K562 (cell line): Measurements from ENCODE around the gene PSEN1. TPM values are rescaled to one million over a fixed set of nuclear protein-coding genes. Genes with fewer than 3 reads are reported as not detected.
A peak's percentile ranks its signal among the peaks of the same experiment; 100 is the strongest.

Source experiments
- ATAC-seq: fragments of 200-7000 bp; cut with Tn5 transposase; 3 replicates; pipeline ENCODE4 v1.9.1; 2020; ENCODE audit warnings: moderate library complexity
- BruUV-seq: library from RNA; stranded (reverse); fragments of 400-500 nt; replicated peaks from 2 replicates; lab custom pipeline; 2021; lab: Mats Ljungman, UMichigan
- CTCF ChIA-PET: fragments of 300-600 bp; formaldehyde crosslinking; extraction: SDS; loops from one replicate; lab custom pipeline; 2021; ENCODE audit warnings: low intra/inter-chr PET ratio; lab: Yijun Ruan, JAX
- POLR2A ChIA-PET: fragments of 300-600, 350-650 bp; sonication (Branson Sonifier 250); formaldehyde crosslinking; extraction: SDS; loops from one replicate; lab custom pipeline; 2021; ENCODE audit warnings: antibody characterized with exemption, inconsistent platforms; lab: Yijun Ruan, JAX
- DNase-seq, 4 experiments: peaks; one replicate each; pipeline versions ENCODE4 v3.0.0 to v3.0.0-alpha.2; 2011 to 2018; ENCODE audit warnings: low spot score in 3 of 4, mixed read lengths in 3 of 4; ENCODE audit errors: extremely low read depth in 1 of 4
- FAIRE-seq: peaks from 2 replicates; lab custom pipeline; 2011; peaks lifted over from hg19 to GRCh38; lab: Jason Lieb, UNC
- H2AFZ ChIP-seq: 2 replicates; pipeline ENCODE4 v1.6.0; 2011; ENCODE audit warnings: low read depth, low read length, control low read depth, inconsistent platforms
- H3K27ac ChIP-seq: fragments of 200-600 bp; 3 replicates; pipeline ENCODE4 v1.8.0; 2011; ENCODE audit warnings: low read depth, mild to moderate bottlenecking, control low read depth, inconsistent platforms, low read length, moderate library complexity, mixed read lengths; ENCODE audit errors: extremely low read depth
- H3K27me3 ChIP-seq, 2 experiments: fragments of 300-600 bp in 1 of 2; 2 replicates in 1 of 2; 3 replicates in 1 of 2; pipeline versions ENCODE4 v1.6.0 to v1.8.0; 2011; ENCODE audit warnings: inconsistent platforms in 2 of 2, low read length in 2 of 2, mild to moderate bottlenecking in 1 of 2, mixed read lengths in 1 of 2, moderate library complexity in 1 of 2; ENCODE audit not compliant: control insufficient read depth in 2 of 2, insufficient read depth in 2 of 2
- H3K36me3 ChIP-seq: fragments of 300-600 bp; 3 replicates; pipeline ENCODE4 v1.8.0; 2011; ENCODE audit warnings: mild to moderate bottlenecking, low read length, inconsistent platforms; ENCODE audit not compliant: control insufficient read depth, insufficient read depth
- H3K4me1 ChIP-seq, 2 experiments: fragments of 200-600 bp in 1 of 2; replicated peaks in 1 of 2; 2 replicates in 1 of 2; 3 replicates in 1 of 2; pipeline versions ENCODE4 v1.5.1 to v1.8.0; 2011; ENCODE audit warnings: inconsistent platforms in 2 of 2, low read length in 2 of 2, mild to moderate bottlenecking in 1 of 2, mixed read lengths in 1 of 2, moderate library complexity in 1 of 2; ENCODE audit not compliant: control insufficient read depth in 2 of 2, insufficient read depth in 2 of 2
- H3K4me2 ChIP-seq: 2 replicates; pipeline ENCODE4 v1.6.1; 2011; ENCODE audit warnings: low read length, control low read depth, inconsistent platforms, mixed read lengths; ENCODE audit not compliant: insufficient read depth
- H3K4me3 ChIP-seq: fragments of 200-600 bp; sonication (generic), shearing (Covaris generic); 2 replicates; pipeline ENCODE4 v1.5.1; 2016; ENCODE audit warnings: control low read depth, inconsistent platforms
- H3K79me2 ChIP-seq: fragments of 200-600 bp; 3 replicates; pipeline ENCODE4 v1.8.0; 2011; ENCODE audit warnings: low read length, inconsistent platforms; ENCODE audit not compliant: control insufficient read depth, insufficient read depth
- H3K9ac ChIP-seq, 2 experiments: 2 replicates each; pipeline versions ENCODE4 v1.6.0 to v1.6.1; 2011; ENCODE audit warnings: low read depth in 2 of 2, low read length in 2 of 2, control low read depth in 1 of 2, inconsistent platforms in 1 of 2, mild to moderate bottlenecking in 1 of 2, mixed read lengths in 1 of 2; ENCODE audit not compliant: insufficient read depth in 1 of 2
- H3K9me1 ChIP-seq: one replicate; pipeline ENCODE4 v1.6.0; 2011; ENCODE audit warnings: inconsistent platforms, mild to moderate bottlenecking, low read length, moderate library complexity; ENCODE audit not compliant: control insufficient read depth, insufficient read depth
- H3K9me3 ChIP-seq: replicated peaks from 2 replicates; pipeline ENCODE4 v1.5.1; 2011; ENCODE audit warnings: low read depth, low read length, inconsistent platforms; ENCODE audit not compliant: control insufficient read depth, insufficient read depth
- H4K20me1 ChIP-seq: replicated peaks from 2 replicates; pipeline ENCODE4 v1.6.1; 2011; ENCODE audit warnings: low read length, inconsistent platforms, mixed read lengths; ENCODE audit not compliant: control insufficient read depth, insufficient read depth
- CSDE1 ChIP-seq, 2 experiments: fragments of 450-650 bp; IDR thresholded peaks; 2 replicates each; pipeline ENCODE4 v1.6.1; 2016; ENCODE audit warnings: mild to moderate bottlenecking in 1 of 2
- HIVEP1 ChIP-seq: fragments of 250-450 bp; sonication (Bioruptor Pico); IDR thresholded peaks from 2 replicates; pipeline ENCODE4 v1.4.0; 2020; ENCODE audit warnings: mild to moderate bottlenecking
- L3MBTL2 ChIP-seq: fragments of 450-650 bp; IDR thresholded peaks from 2 replicates; pipeline ENCODE4 v1.6.1; 2016; ENCODE audit warnings: mild to moderate bottlenecking, moderate library complexity
- MEIS2 ChIP-seq: fragments of 450-650 bp; IDR thresholded peaks from 2 replicates; pipeline ENCODE4 v1.6.1; 2014; ENCODE audit warnings: mild to moderate bottlenecking; ENCODE audit not compliant: partially characterized antibody
- NFXL1 ChIP-seq: fragments of 450-650 bp; formaldehyde crosslinking; IDR thresholded peaks from 2 replicates; pipeline ENCODE4 v1.4.0; 2021; ENCODE audit warnings: mild to moderate bottlenecking
- SMAD2 ChIP-seq: fragments of 150-350 bp; IDR thresholded peaks from 2 replicates; pipeline ENCODE4 v1.6.1; 2014; ENCODE audit warnings: low read depth, mild to moderate bottlenecking, low read length
- TEAD4 ChIP-seq, 2 experiments: sonication (generic) in 1 of 2; formaldehyde crosslinking in 1 of 2; IDR thresholded peaks; 2 replicates each; pipeline versions ENCODE4 v1.6.1 to v1.8.0; 2012 to 2022; ENCODE audit warnings: borderline replicate concordance in 1 of 2, inconsistent platforms in 1 of 2, low read length in 1 of 2, mild to moderate bottlenecking in 1 of 2, missing genetic modification reagents in 1 of 2
- YY1 ChIP-seq, 3 experiments: IDR thresholded peaks; 2 replicates each; pipeline ENCODE4 v1.6.1; 2011; ENCODE audit warnings: low read length in 2 of 3, mild to moderate bottlenecking in 2 of 3, moderate library complexity in 2 of 3, borderline replicate concordance in 1 of 3, control low read depth in 1 of 3, low read depth in 1 of 3; ENCODE audit not compliant: insufficient read depth in 3 of 3, insufficient replicate concordance in 2 of 3, control insufficient read depth in 1 of 3, insufficient read length in 1 of 3; ENCODE audit errors: extremely low read depth in 1 of 3
- ZBTB7A ChIP-seq: IDR thresholded peaks from 2 replicates; pipeline ENCODE4 v1.6.1; 2011; ENCODE audit warnings: low read depth, mild to moderate bottlenecking, low read length, moderate library complexity, borderline replicate concordance; ENCODE audit not compliant: control insufficient read depth
- WGBS: fragments of 100-300 bp; shearing (Covaris generic); methylation state at CpG from one replicate; pipeline ENCODE4 v1.1.6; 2016; ENCODE audit warnings: low coverage, mixed read lengths; ENCODE audit not compliant: insufficient coverage; ENCODE audit errors: missing lambda C conversion rate; 5-methylcytosine and 5-hydroxymethylcytosine counted together
- in situ Hi-C: fragments of 300-500 bp; cut with MboI; formaldehyde crosslinking; loops from 4 replicates; pipeline ENCODE4 v1.15.0; 2018; ENCODE audit warnings: inconsistent platforms, mixed read lengths
- intact Hi-C: fragments of 100-400 bp; cut with micrococcal nuclease; formaldehyde crosslinking; loops from 2 replicates; pipeline ENCODE4 v1.14.2; 2022
- polyA plus RNA-seq, 8 experiments: library from polyadenylated mRNA; depleted of rRNA in 4 of 8; stranded (reverse) in 5 of 8; unstranded in 3 of 8; fragments of >200 nt; fragmentation: Nextera tagmentation in 2 of 8; fragmentation: Illumina TruSeq in 1 of 8; extraction: Ambion mirVana in 2 of 8; extraction: Trizol in 1 of 8; gene quantifications; 2 replicates each; pipeline versions ENCODE4 v1.2.1 to v1.2.3, GENCODE V29; 2011 to 2014; ENCODE audit warnings: inconsistent platforms in 1 of 8, missing spikeins in 1 of 8
- total RNA-seq, 7 experiments: library from RNA; depleted of rRNA in 6 of 7; stranded (reverse); fragments of >200 nt in 6 of 7; fragmentation: Illumina TruSeq in 2 of 7; extraction: Trizol in 2 of 7; gene quantifications; 2 replicates each; pipeline versions ENCODE4 v1.2.1 to v1.2.3, GENCODE V29; 2011 to 2021; ENCODE audit warnings: low replicate concordance in 1 of 7
- TF ChIP-seq, protein P1 (sequence below): IDR thresholded peaks from 2 replicates; pipeline ENCODE4 v1.6.1; 2016; ENCODE audit warnings: missing genetic modification characterization, missing compliant biosample characterization
- TF ChIP-seq, protein P2 (sequence below), 3 experiments: fragments of 200-800 bp in 1 of 3; sonication (Bioruptor generic) in 1 of 3; sonication (generic) in 1 of 3; formaldehyde crosslinking in 1 of 3; IDR thresholded peaks; 2 replicates each; pipeline versions ENCODE4 v1.6.1 to v1.8.0; 2016 to 2022; ENCODE audit warnings: mild to moderate bottlenecking in 2 of 3, missing compliant biosample characterization in 2 of 3, missing genetic modification characterization in 2 of 3, missing genetic modification reagents in 1 of 3
- TF ChIP-seq, protein P3 (sequence below), 2 experiments: fragments of 200-800 bp in 1 of 2; sonication (Bioruptor generic) in 1 of 2; sonication (generic) in 1 of 2; formaldehyde crosslinking in 1 of 2; IDR thresholded peaks in 1 of 2; conservative IDR thresholded peaks in 1 of 2; 2 replicates each; pipeline versions ENCODE4 v1.5.0 to v1.6.1; 2016 to 2020; ENCODE audit warnings: missing compliant biosample characterization in 1 of 2, missing genetic modification characterization in 1 of 2, missing genetic modification reagents in 1 of 2

The PSEN1 gene
- total and polyA plus RNA-seq, 9 of the 15 experiments (the other 6 are each of a cell fraction or from before 2014, with no cell fraction given), result 6.5 to 25.2 (median 14.3) TPM

DNA sequence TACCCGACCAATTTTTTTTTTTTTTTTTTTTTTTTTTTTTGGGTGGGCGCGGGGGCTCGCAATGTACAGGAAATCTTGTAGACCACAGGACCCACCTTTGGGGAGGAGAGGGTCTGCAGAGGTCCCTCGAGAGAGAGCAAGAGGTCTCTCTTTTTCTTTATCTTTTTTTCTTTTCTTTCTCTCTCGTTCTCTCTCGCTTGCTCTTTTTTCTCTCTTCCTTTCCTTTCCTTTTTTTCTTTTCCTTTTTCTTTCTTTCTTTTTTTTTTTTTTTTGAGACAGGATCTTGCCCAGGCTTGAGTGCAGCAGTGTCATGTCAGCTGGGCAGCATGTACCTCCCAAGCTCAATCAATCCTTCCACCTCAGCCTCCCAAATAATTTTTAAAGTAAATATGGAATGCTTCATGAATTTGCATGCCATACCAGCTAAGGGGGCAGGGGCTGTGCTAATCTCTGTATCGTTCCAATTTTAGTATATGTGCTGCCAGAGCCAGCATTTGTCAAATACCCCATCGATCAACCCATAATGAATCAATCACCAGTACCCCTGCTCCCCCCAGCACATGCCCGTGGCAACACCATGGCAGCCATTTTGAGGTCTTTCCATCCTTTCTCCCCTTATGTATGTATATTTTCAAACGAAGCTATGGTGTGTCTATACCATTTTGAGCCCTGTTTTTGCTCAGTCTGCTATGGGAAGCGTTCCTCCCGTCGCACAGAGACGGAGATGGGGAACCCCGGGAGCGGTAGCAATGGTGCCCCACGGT is 110.3 kb downstream of the PSEN1 start:
- peaks cover 2 to 16% of the 10 kb centered on the region in 2 experiments; a peak in 3 of 5 replicates for H3K27me3 ChIP-seq
- ChIA-PET POLR2A (interaction anchor here (0.5 to 0.6 kb wide), 2 partner anchors 283 to 643 kb away, joined by 3 to 4 read pairs; no protein-coding TSS in a partner anchor), CTCF (no interaction called here)
- intact Hi-C loops, result no loop called here
- 0% methylated on average over 12 of the region's 18 CpGs for WGBS
- peak overlapping the region; percentile 94 for H3K4me2 ChIP-seq
- no peaks in the 10 kb centered on the region for H3K79me2 ChIP-seq
- peak in 2 of 4 experiments; percentile 20 to 22 for DNase-seq
- BruUV-seq, result TSS peak; percentile 75
- peak; percentile 26 for ATAC-seq
- peak overlapping the region; percentile 92 for H2AFZ ChIP-seq
- in situ Hi-C loops, result no loop called here
- H3K27ac ChIP-seq, result peak overlapping the region; percentile 77; the same call in 2 of the 3 replicates
- peak overlapping the region; percentile 76 to 80 for H3K9ac ChIP-seq
- no peaks in the 10 kb centered on the region for H3K9me3 ChIP-seq
- no peaks in the 10 kb centered on the region for H4K20me1 ChIP-seq
- H3K4me1 ChIP-seq, result peaks cover 9 to 25% of the 10 kb centered on the region in 2 experiments; a peak in 4 of 5 replicates
- no peak for FAIRE-seq
- no peaks in the 10 kb centered on the region for H3K36me3 ChIP-seq
- no peaks in the 10 kb centered on the region for H3K9me1 ChIP-seq
- H3K4me3 ChIP-seq, result peak overlapping the region; percentile 58
- TF ChIP-seq SMAD2 (no peak), HIVEP1 (CRISPR knock-in tag) (no peak), ZBTB7A (peak; percentile 20; the same call in 1 of the 2 replicates), L3MBTL2 (peak; percentile 40; the same call in 1 of the 2 replicates), MEIS2 (peak; percentile 33), NFXL1 (no peak), CSDE1 (IDR thresholded peaks at IDR 0.05) (no peak), YY1 (IDR thresholded peaks at IDR 0.05; ENCODE audit: borderline replicate concordance in 1 of 3, control insufficient read depth in 1 of 3, extremely low read depth in 1 of 3, insufficient read depth in 3 of 3, insufficient read length in 1 of 3, insufficient replicate concordance in 2 of 3, low read depth in 1 of 3, low read length in 2 of 3) (peak in 2 of 3 experiments; percentile 69 to 85), TEAD4 (IDR thresholded peaks at IDR 0.05; ENCODE audit: low read length) (0 out of 2 replicates have a peak, but pooled peaks have one; percentile 12), TEAD4 (CRISPR knock-in tag; IDR thresholded peaks at IDR 0.05; ENCODE audit: borderline replicate concordance) (no peak)
- TF ChIP-seq, protein P1, sequence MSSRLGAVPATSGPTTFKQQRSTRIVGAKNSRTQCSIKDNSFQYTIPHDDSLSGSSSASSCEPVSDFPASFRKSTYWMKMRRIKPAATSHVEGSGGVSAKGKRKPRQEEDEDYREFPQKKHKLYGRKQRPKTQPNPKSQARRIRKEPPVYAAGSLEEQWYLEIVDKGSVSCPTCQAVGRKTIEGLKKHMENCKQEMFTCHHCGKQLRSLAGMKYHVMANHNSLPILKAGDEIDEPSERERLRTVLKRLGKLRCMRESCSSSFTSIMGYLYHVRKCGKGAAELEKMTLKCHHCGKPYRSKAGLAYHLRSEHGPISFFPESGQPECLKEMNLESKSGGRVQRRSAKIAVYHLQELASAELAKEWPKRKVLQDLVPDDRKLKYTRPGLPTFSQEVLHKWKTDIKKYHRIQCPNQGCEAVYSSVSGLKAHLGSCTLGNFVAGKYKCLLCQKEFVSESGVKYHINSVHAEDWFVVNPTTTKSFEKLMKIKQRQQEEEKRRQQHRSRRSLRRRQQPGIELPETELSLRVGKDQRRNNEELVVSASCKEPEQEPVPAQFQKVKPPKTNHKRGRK, result peak; percentile 90
- TF ChIP-seq, protein P2, sequence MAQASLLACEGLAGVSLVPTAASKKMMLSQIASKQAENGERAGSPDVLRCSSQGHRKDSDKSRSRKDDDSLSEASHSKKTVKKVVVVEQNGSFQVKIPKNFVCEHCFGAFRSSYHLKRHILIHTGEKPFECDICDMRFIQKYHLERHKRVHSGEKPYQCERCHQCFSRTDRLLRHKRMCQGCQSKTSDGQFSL (CRISPR knock-in tag; IDR thresholded peaks at IDR 0.05), result peak; percentile 42; the same call in 1 of the 2 replicates
- TF ChIP-seq, protein P2 (tag; IDR thresholded peaks at IDR 0.05), result no peak
- TF ChIP-seq, protein P3, sequence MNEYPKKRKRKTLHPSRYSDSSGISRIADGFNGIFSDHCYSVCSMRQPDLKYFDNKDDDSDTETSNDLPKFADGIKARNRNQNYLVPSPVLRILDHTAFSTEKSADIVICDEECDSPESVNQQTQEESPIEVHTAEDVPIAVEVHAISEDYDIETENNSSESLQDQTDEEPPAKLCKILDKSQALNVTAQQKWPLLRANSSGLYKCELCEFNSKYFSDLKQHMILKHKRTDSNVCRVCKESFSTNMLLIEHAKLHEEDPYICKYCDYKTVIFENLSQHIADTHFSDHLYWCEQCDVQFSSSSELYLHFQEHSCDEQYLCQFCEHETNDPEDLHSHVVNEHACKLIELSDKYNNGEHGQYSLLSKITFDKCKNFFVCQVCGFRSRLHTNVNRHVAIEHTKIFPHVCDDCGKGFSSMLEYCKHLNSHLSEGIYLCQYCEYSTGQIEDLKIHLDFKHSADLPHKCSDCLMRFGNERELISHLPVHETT (CRISPR knock-in tag; conservative IDR thresholded peaks at IDR 0.05 in 1 of 2, IDR thresholded peaks at IDR 0.05 in 1 of 2), result 0 out of 4 replicates have a peak, but pooled peaks of 1 of the 2 experiments have one; percentile 18
